HepG2 (cell line): ENCODE results near the gene SPDYE6. TPM values are rescaled to one million over a fixed set of nuclear protein-coding genes. Genes with fewer than 3 reads are reported as not detected.

Source experiments
- CBX1 ChIP-seq: IDR thresholded peaks from one replicate; pipeline ENCODE4 v1.6.1; 2016; ENCODE audit warnings: antibody characterized with exemption, low read depth
- GABPB1 ChIP-seq: IDR thresholded peaks from 2 replicates; pipeline ENCODE4 v1.6.1; 2016; ENCODE audit warnings: mild to moderate bottlenecking, missing genetic modification reagents, moderate library complexity, missing compliant biosample characterization
- HDAC6 ChIP-seq: fragments of 200-600 bp; sonication (generic); IDR thresholded peaks from 2 replicates; pipeline ENCODE4 v1.7.0; 2017; ENCODE audit warnings: mild to moderate bottlenecking, antibody characterized with exemption, low read length, low read depth
- NCOR1 ChIP-seq: fragments of 200-600 bp; sonication (generic); IDR thresholded peaks from 2 replicates; pipeline ENCODE4 v1.7.0; 2017; ENCODE audit warnings: antibody characterized with exemption, low read length, borderline replicate concordance
- POGK ChIP-seq: sonication (generic); formaldehyde crosslinking; conservative IDR thresholded peaks from 2 replicates; pipeline ENCODE4 v1.8.0; 2022; ENCODE audit warnings: mild to moderate bottlenecking, moderate library complexity, missing genetic modification reagents
- RFX3 ChIP-seq: IDR thresholded peaks from 2 replicates; pipeline ENCODE4 v1.6.1; 2016; ENCODE audit warnings: missing biosample characterization, missing genetic modification reagents
- SALL1 ChIP-seq: sonication (generic); formaldehyde crosslinking; IDR thresholded peaks from 2 replicates; pipeline ENCODE4 v1.8.0; 2022; ENCODE audit warnings: mild to moderate bottlenecking, missing genetic modification reagents
- SMAD3 ChIP-seq: sonication (generic); formaldehyde crosslinking; IDR thresholded peaks from 2 replicates; pipeline ENCODE4 v1.4.0; 2020; ENCODE audit warnings: missing genetic modification reagents
- SNAI1 ChIP-seq: sonication (generic); formaldehyde crosslinking; IDR thresholded peaks from 2 replicates; pipeline ENCODE4 v1.5.0; 2020; ENCODE audit warnings: mild to moderate bottlenecking, missing genetic modification reagents, borderline replicate concordance
- SP4 ChIP-seq: sonication (generic); formaldehyde crosslinking; IDR thresholded peaks from 2 replicates; pipeline ENCODE4 v1.8.1; 2023; ENCODE audit warnings: mild to moderate bottlenecking, missing genetic modification reagents
- SUZ12 ChIP-seq: fragments of 150-350 bp; IDR thresholded peaks from 2 replicates; pipeline ENCODE4 v1.6.1; 2014; ENCODE audit warnings: low read depth, low read length
- ZNF280B ChIP-seq: sonication (generic); formaldehyde crosslinking; IDR thresholded peaks from 2 replicates; pipeline ENCODE4 v1.5.0; 2020; ENCODE audit warnings: missing genetic modification reagents, mild to moderate bottlenecking, borderline replicate concordance
- ZNF407 ChIP-seq: sonication (generic); formaldehyde crosslinking; IDR thresholded peaks from one replicate; pipeline ENCODE4 v1.5.1; 2020; ENCODE audit warnings: mild to moderate bottlenecking, missing genetic modification reagents; ENCODE audit errors: not compliant biosample characterization
- ZNF510 ChIP-seq: sonication (generic); formaldehyde crosslinking; IDR thresholded peaks from 2 replicates; pipeline ENCODE4 v1.4.0; 2020; ENCODE audit warnings: low read depth, mild to moderate bottlenecking, missing genetic modification reagents
- ZNF737 ChIP-seq: sonication (generic); formaldehyde crosslinking; IDR thresholded peaks from 2 replicates; pipeline ENCODE4 v1.5.0; 2020; ENCODE audit warnings: missing genetic modification reagents, mild to moderate bottlenecking, borderline replicate concordance
- ZNF772 ChIP-seq: sonication (generic); formaldehyde crosslinking; IDR thresholded peaks from 2 replicates; pipeline ENCODE4 v1.5.0; 2020; ENCODE audit warnings: mild to moderate bottlenecking, missing genetic modification reagents
- polyA plus RNA-seq, 8 experiments: library from polyadenylated mRNA; depleted of rRNA in 3 of 8; stranded (reverse) in 7 of 8; unstranded in 1 of 8; fragments of >200 nt; fragmentation: Illumina TruSeq in 4 of 8; extraction: Trizol in 4 of 8; gene quantifications; 2 replicates each; pipeline versions ENCODE4 v1.2.1 to v1.2.3, GENCODE V29; 2011 to 2016; ENCODE audit warnings: low read depth in 4 of 8, missing spikeins in 1 of 8, mixed read lengths in 1 of 8; ENCODE audit not compliant: insufficient read depth in 1 of 8
- total RNA-seq, 5 experiments: library from RNA; depleted of rRNA; stranded (reverse); fragments of >200 nt; fragmentation: Illumina TruSeq; extraction: Trizol; gene quantifications; 2 replicates each; pipeline ENCODE4 v1.2.3, GENCODE V29; 2016; ENCODE audit warnings: low read depth in 1 of 5

SPDYE6 gene
- total and polyA plus RNA-seq, 2 of the 13 experiments (the other 11 are each of a cell fraction or from before 2014, with no cell fraction given): 0.07 TPM; not detected in 1

DNA sequence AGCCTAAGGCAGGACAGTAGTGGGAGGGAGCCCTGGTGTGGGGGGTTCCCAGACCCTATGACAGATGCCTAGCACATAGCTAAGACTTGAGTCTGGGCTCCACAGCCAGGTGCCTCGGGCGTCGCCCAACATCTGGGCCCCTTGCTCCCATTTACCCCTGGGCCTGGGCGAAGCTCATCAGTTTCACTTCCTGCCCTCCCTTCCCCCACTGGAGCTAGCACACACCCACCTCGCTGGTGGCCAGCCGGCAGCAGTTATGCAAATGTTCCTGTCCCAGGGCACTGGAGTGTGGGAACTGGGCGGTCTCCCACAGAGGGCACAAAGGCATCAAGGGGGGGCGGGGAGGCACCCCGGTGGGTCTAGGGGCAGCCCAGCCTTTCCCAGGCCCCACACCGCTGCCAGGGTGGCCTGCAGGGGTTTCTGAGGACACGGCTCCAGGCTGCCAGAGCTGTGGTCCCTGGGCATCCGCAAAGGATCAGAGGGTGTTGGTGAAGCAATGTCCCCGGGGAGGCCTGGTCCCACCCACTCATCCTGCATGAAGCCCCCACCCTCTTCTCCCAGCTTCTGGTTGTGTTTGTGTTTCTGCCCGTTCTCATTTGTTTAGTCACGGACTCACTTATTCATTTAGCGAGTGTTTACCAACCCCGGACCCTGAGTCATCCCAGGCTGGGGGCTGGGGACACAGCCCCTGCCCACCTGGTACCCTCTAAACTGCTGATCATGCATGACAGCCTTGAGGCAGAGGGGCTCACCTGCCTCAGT, 49.1 kb downstream of the SPDYE6 start (continued):
- TF ChIP-seq SP4 (CRISPR knock-in tag) (0 out of 2 replicates have a peak, but pooled peaks have one; percentile 28), HDAC6 (no peak), ZNF510 (CRISPR knock-in tag) (0 out of 2 replicates have a peak, but pooled peaks have one; percentile 28), ZNF737 (CRISPR knock-in tag) (no peak), SALL1 (peak; percentile 48), SNAI1 (CRISPR knock-in tag) (no peak), SMAD3 (no peak), SUZ12 (no peak), RFX3 (no peak), ZNF772 (CRISPR knock-in tag) (no peak), CBX1 (no peak), NCOR1 (no peak), GABPB1 (CRISPR knock-in tag) (peak; percentile 77), POGK (CRISPR knock-in tag) (0 out of 2 replicates have a peak, but pooled peaks have one; percentile 44), ZNF280B (CRISPR knock-in tag) (no peak), ZNF407 (CRISPR knock-in tag) (no peak)
